GM18858 (cell line): ENCODE results near the gene TMEM60.
"Not testable (repeated sequence)": the region's sequence is repeated elsewhere in the genome, so short reads cannot be mapped to it uniquely, and the experiment has no call there.

Experiments used
- ATAC-seq: cut with Tn5 transposase; IDR thresholded peaks from one replicate; pipeline ENCODE4 v1.9.1; 2021; ENCODE audit not compliant: unreplicated experiment

The TMEM60 gene

DNA sequence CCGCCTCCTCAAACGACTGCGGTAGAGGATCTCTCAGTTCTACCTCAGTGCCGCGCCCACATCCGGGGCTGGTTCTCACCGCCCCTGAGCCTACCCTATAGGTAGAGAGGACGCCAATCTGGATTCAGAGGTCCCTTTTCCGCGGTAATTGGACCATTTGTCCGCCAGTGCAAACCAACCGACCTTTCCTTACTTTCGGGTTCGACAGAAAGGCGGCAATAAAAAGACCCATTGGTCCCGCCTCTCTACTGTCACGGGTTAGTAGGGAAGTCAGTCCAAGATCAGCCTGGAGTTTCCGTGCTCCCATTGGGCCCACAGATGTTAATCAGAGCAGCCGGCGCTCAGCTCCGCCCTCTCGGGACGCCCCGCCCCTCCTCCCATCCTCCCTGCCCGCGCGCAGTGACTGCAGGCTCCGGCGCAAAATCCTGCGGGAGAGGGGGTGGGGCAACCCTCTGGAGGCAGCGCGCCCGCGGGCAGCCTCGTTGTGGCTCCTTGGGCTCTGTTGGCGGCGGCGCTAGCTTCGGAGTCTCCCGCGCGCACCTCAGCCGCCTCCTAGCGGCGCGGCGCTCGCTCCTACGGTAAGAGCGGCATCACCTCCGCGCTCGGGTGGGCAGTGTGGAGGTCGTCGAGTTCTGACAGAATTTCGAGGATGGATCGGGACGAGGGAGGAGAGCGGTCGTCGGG is at the start of gene TMEM60, which contains the start of gene PHTF2:
Gene TMEM60 (minus strand): TSS at position 41 of the 684 bp plus-strand sequence. CDS start 4,061 bp downstream, outside the sequence.
Gene PHTF2 (plus strand): TSS at position 380 of the 684 bp plus-strand sequence.
- ATAC-seq = peak; percentile 83

- no peak for ATAC-seq
Measured at GRCh38 chr7:77846317-77847092, 48.3 kb upstream of the TMEM60 start.

GRCh38 chr7:77843194-77843593 is 45.0 kb upstream of the TMEM60 start:
- ATAC-seq = no peak

- ATAC-seq = no peak
Measured at GRCh38 chr7:77839919-77840318, 41.7 kb upstream of the TMEM60 start.

GRCh38 chr7:77838929-77839491 is 40.8 kb upstream of the TMEM60 start:
- ATAC-seq = no peak

DNA sequence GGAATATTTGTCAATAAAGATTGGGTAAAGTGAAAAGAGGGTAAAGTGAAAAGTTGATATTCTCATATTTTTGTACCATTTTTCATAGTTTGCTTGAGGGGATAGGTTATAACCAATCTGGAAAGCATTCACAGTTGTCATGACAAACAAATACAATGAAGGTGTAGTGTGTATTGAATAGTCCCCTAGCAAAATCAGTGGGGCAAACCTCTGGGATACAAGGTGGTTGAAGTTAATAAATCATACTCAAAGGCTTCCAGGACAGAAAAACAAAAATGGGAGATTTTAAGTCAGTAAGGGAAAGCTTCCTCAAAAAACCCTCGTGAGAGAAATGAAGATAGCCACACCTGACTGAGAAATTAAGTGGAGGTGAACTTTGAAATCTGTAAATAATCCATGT is 39.7 kb upstream of the TMEM60 start:
- no peak for ATAC-seq

GRCh38 chr7:77837275-77837674 is 39.0 kb upstream of the TMEM60 start:
- no peak for ATAC-seq

- ATAC-seq = not testable (repeated sequence)
Measured at GRCh38 chr7:77836425-77836824, 38.2 kb upstream of the TMEM60 start.

DNA sequence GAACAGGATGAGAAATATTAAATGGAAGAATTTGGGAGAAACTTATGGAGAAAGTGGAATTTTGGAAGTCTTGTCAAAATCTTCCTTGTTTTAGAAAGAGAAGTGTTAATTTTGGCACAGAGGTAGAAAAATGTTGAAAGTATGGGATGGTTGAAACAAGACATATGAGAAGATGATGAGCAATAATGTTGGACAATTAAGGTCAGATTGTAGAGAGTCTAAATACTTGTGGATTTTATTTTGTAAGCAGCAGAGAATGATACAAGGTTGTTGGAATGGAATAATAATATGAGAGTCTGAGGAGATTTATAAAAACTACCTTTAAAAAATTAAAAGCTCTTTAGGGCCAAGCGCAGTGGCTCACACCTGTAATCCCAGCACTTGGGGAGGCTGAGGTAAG is 34.9 kb upstream of the TMEM60 start:
- no peak for ATAC-seq

- no peak for ATAC-seq
Measured at GRCh38 chr7:77831953-77832352, 33.7 kb upstream of the TMEM60 start.

DNA sequence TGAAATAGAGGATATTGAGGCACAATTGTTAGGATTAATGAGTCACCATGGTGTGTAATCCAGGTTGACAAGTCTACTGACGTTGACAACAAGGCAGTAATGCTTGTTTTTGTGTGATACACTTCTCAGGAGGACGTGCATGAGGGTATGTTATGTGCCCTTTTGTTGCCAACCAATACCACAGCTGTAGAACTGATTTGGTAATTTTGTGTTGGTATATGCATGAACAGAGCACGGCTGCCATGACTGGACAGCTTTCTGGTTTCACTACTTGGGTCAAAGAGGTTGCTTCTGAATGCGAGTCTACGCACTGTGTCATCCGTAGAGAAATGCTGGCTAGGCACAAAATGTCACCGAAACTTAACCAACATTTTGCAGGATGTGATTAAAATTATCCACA is 33.2 kb upstream of the TMEM60 start:
- no peak for ATAC-seq

DNA sequence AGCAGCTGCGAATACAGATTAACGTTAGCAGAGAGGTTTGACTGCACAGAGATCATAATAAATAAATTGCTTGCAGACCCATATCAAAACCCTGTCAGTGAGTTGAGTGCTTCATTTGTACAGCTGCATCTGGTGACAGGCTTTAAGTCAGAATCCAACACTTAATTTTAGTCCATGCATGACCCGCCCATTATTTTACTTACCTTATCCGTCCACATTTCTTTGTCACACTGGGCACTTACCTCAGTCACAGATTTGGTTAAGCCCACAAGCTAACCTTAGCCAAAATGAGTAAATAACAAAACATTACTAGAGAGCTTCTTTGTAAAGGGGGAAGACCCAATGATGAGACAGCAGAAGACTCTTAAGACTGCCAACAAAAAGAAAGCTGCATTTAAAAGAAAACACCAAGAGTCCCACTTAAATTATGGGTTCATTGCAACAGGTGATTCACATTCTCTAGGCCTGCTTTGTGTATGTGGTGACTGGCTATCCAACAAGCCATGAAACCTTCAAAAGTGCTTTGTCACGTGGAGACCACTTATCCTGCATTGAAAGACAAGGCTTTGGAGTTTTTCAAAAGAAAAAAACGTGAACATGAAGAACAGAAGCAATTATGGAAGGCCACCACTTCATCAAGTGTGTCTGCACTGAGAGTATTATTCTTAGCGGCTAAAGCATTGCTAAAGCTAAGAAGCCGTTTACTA is 32.6 kb upstream of the TMEM60 start:
- no peak for ATAC-seq

GRCh38 chr7:77827999-77828398 is 29.8 kb upstream of the TMEM60 start:
- no peak for ATAC-seq

DNA sequence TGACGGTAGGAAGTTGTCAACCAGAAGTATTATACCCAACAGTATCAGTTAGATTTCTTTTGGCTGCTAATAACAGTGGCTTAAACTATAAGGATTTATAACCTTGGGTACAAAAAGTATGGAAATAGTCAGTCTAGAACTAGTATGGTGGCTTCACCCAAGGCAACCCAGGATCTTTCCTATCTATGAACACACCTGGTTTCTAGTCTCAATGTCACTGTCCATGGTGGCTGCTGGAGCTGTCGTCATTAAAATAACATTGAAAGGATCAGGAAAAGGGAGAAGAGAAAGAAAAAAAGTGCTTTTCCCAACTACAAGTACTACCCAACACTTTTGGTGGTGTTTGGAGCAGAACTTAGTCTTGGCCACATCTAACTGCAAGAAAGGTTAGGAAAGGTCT is 28.1 kb upstream of the TMEM60 start:
- ATAC-seq = no peak

DNA sequence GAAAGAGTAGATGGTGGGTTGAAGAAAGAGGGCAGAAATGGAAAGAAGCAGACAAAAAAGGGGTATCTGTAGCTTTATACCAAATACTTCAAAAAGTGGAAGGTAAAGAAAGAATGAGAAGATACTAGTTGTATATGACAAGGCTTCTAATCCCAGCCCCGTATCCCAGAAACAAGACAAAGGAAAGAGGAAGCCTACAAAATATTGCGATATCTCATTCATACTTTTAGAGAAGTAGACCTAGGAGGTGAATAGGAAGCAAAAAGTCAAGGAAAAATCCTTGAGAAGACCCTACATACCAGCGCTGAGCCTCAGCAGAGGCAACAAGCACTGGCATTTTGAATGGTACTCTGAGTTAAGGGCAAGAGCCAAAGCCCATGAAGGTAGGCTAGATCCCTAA is 26.9 kb upstream of the TMEM60 start:
- ATAC-seq = no peak

GRCh38 chr7:77824636-77825035 is 26.4 kb upstream of the TMEM60 start:
- no peak for ATAC-seq

GRCh38 chr7:77823787-77824186 is 25.6 kb upstream of the TMEM60 start:
- peak; percentile 48 for ATAC-seq

- ATAC-seq = no peak
Measured at GRCh38 chr7:77822269-77822668, 24.0 kb upstream of the TMEM60 start.

GRCh38 chr7:77820967-77821366 is 22.7 kb upstream of the TMEM60 start:
- no peak for ATAC-seq

- ATAC-seq = no peak
Measured at GRCh38 chr7:77819021-77819420, 20.8 kb upstream of the TMEM60 start.

DNA sequence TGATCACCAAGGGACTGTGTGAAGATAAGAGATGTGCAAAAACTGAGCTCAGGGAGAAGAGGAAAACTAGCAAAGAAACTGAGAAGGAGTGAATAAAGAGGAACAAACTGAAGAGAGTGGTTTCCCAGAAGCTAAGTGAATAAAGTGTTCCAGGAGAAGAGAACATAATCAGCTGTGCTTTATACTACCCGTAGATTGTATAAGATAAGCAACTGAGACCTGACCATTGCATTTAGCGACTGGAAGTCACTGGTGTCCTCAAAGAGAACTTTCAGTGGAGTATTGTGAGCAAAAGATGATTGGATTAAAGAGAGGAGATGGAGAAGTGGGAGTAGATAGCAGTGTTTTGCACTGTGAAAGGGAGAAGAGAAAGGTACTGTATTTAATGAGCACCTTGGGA is 14.9 kb upstream of the TMEM60 start:
- no peak for ATAC-seq
